ENCODE data around the gene HNRNPU. TPM values are rescaled to one million over a fixed set of nuclear protein-coding genes. Genes with fewer than 3 reads are reported as not detected.

Gene HNRNPU
- polyA plus RNA-seq, 4 donors, result 585 to 684 (median 626) TPM

DNA sequence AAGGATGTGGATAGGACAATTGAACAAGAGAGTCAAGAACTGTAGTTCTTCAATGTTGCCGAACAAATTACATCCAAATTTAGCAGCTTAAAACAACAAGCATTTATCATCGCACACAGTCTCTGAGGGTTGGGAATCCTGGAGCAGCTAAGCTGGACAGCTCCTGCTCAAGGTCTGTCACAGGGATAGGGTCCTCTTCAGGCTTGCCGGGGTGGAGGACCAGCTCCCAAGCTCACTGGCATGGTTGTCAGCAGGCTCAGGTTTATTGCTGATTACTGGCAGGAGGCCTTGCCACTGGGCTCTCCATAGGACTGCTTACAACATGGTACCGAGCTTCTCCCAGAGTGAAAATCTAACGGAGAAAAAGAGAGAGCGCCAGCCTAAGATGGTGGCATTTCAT lies 51.0 kb downstream of the HNRNPU start:
- no peak for DNase-seq (ENCODE audit: low read depth in 4 of 4, low spot score in 2 of 4)

DNA sequence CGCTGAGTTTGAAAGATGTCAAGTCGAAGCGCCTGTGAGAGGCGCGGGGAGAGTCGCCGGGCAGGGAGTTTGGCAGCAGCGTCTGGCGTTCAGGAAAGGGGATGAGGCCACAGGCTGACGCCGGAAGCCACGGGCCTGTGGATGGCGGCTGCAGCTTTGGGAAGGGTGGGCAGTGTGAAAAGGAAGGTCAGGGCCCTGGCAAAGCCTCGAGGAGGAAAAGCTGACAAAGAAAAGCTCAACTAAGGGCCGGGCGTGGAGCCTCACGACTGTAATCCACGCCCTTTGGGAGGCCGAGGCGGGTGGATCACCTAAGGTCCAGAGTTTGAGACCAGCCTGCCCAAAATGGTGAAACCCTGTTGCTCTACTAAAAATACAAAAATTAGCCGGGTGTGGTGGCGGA lies 54.1 kb downstream of the HNRNPU start:
- no peak for DNase-seq (ENCODE audit: low read depth in 4 of 4, low spot score in 2 of 4)

DNA sequence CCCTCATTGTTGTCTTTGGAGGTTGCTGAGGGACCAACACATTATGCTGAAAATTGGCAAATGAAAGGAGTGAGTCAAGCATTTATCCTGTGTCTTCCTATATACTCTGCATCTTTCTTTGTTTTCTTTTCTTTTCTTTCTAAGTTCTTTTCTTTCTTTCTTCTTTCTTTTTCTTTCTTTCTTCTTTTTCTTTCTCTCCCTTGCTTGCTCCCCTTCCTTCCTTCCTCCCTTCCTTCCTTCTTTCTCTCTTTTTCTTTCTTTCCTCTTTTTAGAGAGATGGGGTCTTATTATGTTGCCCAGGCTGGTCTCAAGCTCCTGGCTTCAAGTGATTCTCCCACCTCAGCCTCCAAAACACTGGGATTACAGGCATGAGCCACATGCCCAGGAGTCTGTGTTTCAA lies 57.2 kb downstream of the HNRNPU start:
- DNase-seq (ENCODE audit: low read depth in 4 of 4, low spot score in 2 of 4), result no peak

DNA sequence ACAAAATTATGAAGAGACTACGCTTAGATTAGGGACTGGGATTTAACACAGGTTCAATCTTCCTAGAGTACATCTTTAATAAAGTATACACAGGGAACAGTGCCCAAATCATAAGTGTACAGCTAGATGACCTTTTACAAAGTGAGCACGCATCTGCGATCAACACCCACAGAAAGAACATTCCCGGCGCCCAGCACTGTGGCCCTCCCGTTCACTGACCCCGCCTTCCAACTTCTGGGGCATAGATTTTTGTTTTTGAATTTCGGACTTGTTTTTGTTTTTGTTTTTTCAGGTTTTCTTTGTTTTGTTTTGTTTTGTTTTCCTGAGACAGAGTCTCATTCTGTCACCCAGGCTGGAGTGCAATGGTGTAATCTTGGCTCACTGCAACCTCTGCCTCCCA lies 59.5 kb downstream of the HNRNPU start:
- no peak for DNase-seq (ENCODE audit: low read depth in 4 of 4, low spot score in 2 of 4)

DNA sequence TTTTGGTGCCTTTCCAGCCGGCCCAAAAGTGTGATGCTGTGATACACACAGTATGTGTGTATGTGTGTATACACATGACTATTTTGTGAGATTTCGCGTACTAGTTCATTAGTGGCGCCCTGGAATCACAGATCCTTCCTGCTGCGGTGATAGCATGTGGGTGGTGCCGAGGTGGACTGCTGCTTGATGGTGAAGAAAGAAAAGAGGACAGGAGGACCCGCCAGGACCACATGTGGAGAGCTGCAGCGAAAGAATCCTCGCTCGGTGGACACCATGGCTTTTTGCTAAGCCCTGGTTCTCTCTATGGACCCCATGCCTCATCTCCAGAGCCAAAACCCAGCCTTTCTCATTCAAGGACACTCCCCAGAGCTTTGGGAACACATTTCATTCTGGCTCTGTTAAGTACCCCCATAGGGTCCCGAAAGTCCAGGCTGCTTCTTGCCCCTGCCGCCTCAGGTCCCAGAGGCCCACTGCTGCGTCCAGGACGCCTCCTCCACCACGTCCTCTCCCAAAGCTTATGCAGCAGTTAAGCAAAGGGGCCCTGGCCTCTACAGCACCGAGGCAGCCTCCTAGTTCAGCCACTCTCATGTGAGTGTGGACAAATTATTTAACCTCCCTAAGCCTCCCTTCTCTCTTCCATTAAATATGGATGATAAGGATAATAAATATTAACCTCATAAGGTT lies 61.6 kb downstream of the HNRNPU start:
- DNase-seq (ENCODE audit: low read depth in 4 of 4, low spot score in 2 of 4), result no peak

DNA sequence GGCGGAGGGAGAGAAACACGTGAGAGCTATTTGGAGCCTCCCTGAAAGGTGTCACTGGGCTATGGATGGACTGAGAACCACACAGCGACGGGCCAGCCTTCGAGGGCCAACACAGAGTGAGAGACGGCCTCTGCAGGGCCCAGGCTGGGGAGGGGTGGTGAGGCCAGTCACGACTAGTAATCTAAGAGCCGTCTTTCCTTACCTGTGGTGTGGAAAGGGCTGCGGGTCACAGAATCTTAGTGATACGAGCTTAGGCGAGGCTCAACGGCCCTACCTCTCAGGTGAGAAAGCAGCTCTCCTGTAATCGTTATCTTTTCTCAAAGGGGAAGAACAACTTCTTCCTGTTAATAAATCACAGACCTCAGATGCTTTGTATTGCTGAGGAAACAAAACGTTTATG lies 62.3 kb downstream of the HNRNPU start:
- no peak for DNase-seq (ENCODE audit: low read depth in 4 of 4, low spot score in 2 of 4)

DNA sequence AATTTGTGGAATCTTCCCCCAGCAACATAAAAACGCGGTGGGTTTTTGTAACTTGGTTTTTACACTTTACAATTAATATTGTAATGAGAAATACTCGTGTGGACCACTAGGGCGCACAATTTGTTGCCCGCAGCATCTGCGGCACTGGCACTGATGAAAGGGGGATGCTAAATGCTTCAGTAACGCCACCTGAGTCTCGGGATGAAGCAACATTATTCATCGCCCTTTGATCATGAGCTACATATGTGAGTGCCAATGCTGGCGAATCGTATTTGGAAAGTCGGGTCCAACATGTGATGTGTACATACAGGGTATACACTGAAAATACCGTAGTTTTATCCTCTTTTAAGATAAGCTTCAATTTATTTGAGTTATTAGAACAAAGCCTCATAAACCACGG lies 63.1 kb downstream of the HNRNPU start:
- no peak for DNase-seq (ENCODE audit: low read depth in 4 of 4, low spot score in 2 of 4)

DNA sequence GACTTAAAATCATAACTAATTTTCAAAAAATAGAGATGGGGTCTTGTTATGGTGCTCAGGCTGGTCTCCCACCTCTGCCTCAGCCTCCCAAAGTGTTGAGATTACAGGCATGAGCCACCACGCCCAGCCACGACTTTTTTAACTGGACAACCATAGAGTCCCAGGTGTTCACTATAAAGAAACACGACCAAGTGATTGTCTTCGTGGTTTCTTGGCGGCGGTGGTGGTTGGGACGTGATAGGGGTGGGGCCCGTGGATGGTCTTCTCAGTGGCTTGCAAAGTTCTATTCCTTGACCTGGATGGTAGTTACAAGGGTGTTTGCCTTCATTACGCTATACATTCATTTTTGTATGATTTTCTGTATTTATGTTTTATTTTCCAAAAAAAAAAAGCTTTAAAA lies 63.5 kb downstream of the HNRNPU start:
- no peak for DNase-seq (ENCODE audit: low read depth in 4 of 4, low spot score in 2 of 4)

Other genes with a start within 250 kb of the HNRNPU start
- 10 to 100 TPM; 42.7 to 51.8 (median 47.5) TPM for gene DESI2, start 211.4 kb downstream of the HNRNPU start, polyA plus RNA-seq (ENCODE audit: insufficient read length in 4 of 4)
- gene COX20, start 28.9 kb downstream of the HNRNPU start, polyA plus RNA-seq (ENCODE audit: insufficient read length in 4 of 4), result 100 to 1,000 TPM; 106 to 130 (median 112) TPM